Fibroblast of mammary gland (primary cell): ENCODE measurements around the gene GNAQ.

Experiments
- DNase-seq: peaks from one replicate; pipeline ENCODE4 v3.0.0-alpha.2; 2010; ENCODE audit warnings: low read depth
- H3K4me3 ChIP-seq: 2 replicates; pipeline ENCODE4 v1.5.1; 2011; ENCODE audit warnings: low read depth, mild to moderate bottlenecking, low read length, moderate library complexity; ENCODE audit not compliant: control insufficient read depth
- CTCF ChIP-seq: conservative IDR thresholded peaks from 2 replicates; pipeline ENCODE4 v1.5.1; 2011; ENCODE audit warnings: low read depth, low read length, inconsistent platforms; ENCODE audit not compliant: control insufficient read depth, insufficient read depth

The GNAQ gene

GRCh38 chr9:77843076-77843870 is 188.3 kb downstream of the GNAQ start:
- H3K4me3 ChIP-seq: no peak overlapping the region
- TF ChIP-seq CTCF: no peak
- no peak for DNase-seq

GRCh38 chr9:77841739-77842386 is 189.7 kb downstream of the GNAQ start:
- peak; percentile 40 for TF ChIP-seq CTCF
- no peak for DNase-seq
- no peak overlapping the region for H3K4me3 ChIP-seq

GRCh38 chr9:77839459-77840140 is 192.0 kb downstream of the GNAQ start:
- H3K4me3 ChIP-seq: no peak overlapping the region

GRCh38 chr9:77838986-77839385 is 192.6 kb downstream of the GNAQ start:
- TF ChIP-seq CTCF: no peak
- H3K4me3 ChIP-seq: no peak overlapping the region
- no peak for DNase-seq

More at GRCh38 chr9:77839459-77840140, 192.0 kb downstream of the GNAQ start:
- no peak for TF ChIP-seq CTCF
- DNase-seq: peak; percentile 80

GRCh38 chr9:77834898-77835488 is 196.6 kb downstream of the GNAQ start:
- no peak overlapping the region for H3K4me3 ChIP-seq
- no peak for TF ChIP-seq CTCF

GRCh38 chr9:77833561-77834429 is 197.8 kb downstream of the GNAQ start:
- no peak for TF ChIP-seq CTCF
- DNase-seq: no peak
- H3K4me3 ChIP-seq: no peak overlapping the region

More at GRCh38 chr9:77834898-77835488, 196.6 kb downstream of the GNAQ start:
- DNase-seq: no peak
